Activated CD8-positive, alpha-beta memory T cell treated with anti-CD3 and anti-CD28 coated beads for 4 hours (primary cell): Measurements from ENCODE around the gene SFI1.
"Not testable (repeated sequence)": the region's sequence is repeated elsewhere in the genome, so short reads cannot be mapped to it uniquely, and the experiment has no call there.

ENCODE experiments used
- DNase-seq, 2 donors: peaks; one replicate each; pipeline ENCODE4 v3.0.0-alpha.2; 2020; ENCODE audit warnings: low read depth in 2 of 2

Gene SFI1

GRCh38 chr22:31635638-31636306, 139.4 kb downstream of the SFI1 start:
- no peak for DNase-seq

GRCh38 chr22:31637447-31637890, 141.1 kb downstream of the SFI1 start:
- DNase-seq = no peak

- no peak for DNase-seq
Observed at GRCh38 chr22:31637891-31638618, 141.7 kb downstream of the SFI1 start.

- no peak for DNase-seq
Observed at GRCh38 chr22:31639436-31640039, 143.2 kb downstream of the SFI1 start.

GRCh38 chr22:31646186-31647019, 150.1 kb downstream of the SFI1 start:
- DNase-seq = no peak

GRCh38 chr22:31647066-31647465, 150.7 kb downstream of the SFI1 start:
- no peak for DNase-seq

- DNase-seq = no peak
Observed at GRCh38 chr22:31647523-31648320, 151.4 kb downstream of the SFI1 start.

GRCh38 chr22:31650391-31650790, 154.1 kb downstream of the SFI1 start:
- no peak for DNase-seq

GRCh38 chr22:31651664-31652063, 155.3 kb downstream of the SFI1 start:
- DNase-seq = no peak

GRCh38 chr22:31652088-31652487, 155.8 kb downstream of the SFI1 start:
- no peak for DNase-seq

- no peak for DNase-seq
Observed at GRCh38 chr22:31652911-31653684, 156.8 kb downstream of the SFI1 start.

- DNase-seq = no peak
Observed at GRCh38 chr22:31653944-31654343, 157.6 kb downstream of the SFI1 start.

- DNase-seq = no peak
Observed at GRCh38 chr22:31654408-31654807, 158.1 kb downstream of the SFI1 start.

- DNase-seq = no peak
Observed at GRCh38 chr22:31659246-31659645, 162.9 kb downstream of the SFI1 start.

GRCh38 chr22:31660860-31661341, 164.6 kb downstream of the SFI1 start:
- DNase-seq = not testable (repeated sequence)

GRCh38 chr22:31661851-31662667, 165.7 kb downstream of the SFI1 start, which contains the start of gene PISD:
TSS of gene PISD (minus strand) at chr22:31662215. CDS start at chr22:31662208, 7 bp downstream.
- DNase-seq = peak; percentile 93 to 95

- no peak for DNase-seq
Observed at GRCh38 chr22:31662668-31663037, 166.3 kb downstream of the SFI1 start.
